Measurements from ENCODE around the gene SLC35F1. TPM values are rescaled to one million over a fixed set of nuclear protein-coding genes. Genes with fewer than 3 reads are reported as not detected.

Gene SLC35F1
- total and polyA plus RNA-seq, 9 of the 15 experiments (the other 6 are each of a cell fraction or from before 2014, with no cell fraction given), result 0.03 to 0.06 TPM; not detected in 7

- no peaks in the 10 kb centered on the region for H3K9me1 ChIP-seq (ENCODE audit: control insufficient read depth, insufficient read depth, low read length)
- ChIA-PET POLR2A (no interaction called here), CTCF (ENCODE audit: low intra/inter-chr PET ratio) (no interaction called here)
- intact Hi-C loops (cut with micrococcal nuclease), result no loop called here
- H3K79me2 ChIP-seq (ENCODE audit: control insufficient read depth, insufficient read depth, low read length), result no peaks in the 10 kb centered on the region
- no peak overlapping the region for H3K9ac ChIP-seq (ENCODE audit: insufficient read depth in 1 of 2, low read depth in 2 of 2, low read length in 2 of 2)
- H3K36me3 ChIP-seq (ENCODE audit: control insufficient read depth, insufficient read depth, low read length), result no peaks in the 10 kb centered on the region
- no TSS peak for BruUV-seq (replicated peaks)
- H3K4me2 ChIP-seq (ENCODE audit: insufficient read depth, low read length), result no peak overlapping the region
- no peaks in the 10 kb centered on the region for H3K9me3 ChIP-seq (replicated peaks; ENCODE audit: control insufficient read depth, insufficient read depth, low read depth, low read length)
- FAIRE-seq (no peak), DNase-seq (ENCODE audit: extremely low read depth in 1 of 4, low spot score in 3 of 4) (no peak), ATAC-seq (no peak)
- no peak overlapping the region for H3K4me3 ChIP-seq
- H2AFZ ChIP-seq (ENCODE audit: low read depth, low read length), result no peak overlapping the region
- no peaks in the 10 kb centered on the region for H3K27me3 ChIP-seq (ENCODE audit: control insufficient read depth in 2 of 2, insufficient read depth in 2 of 2, low read length in 2 of 2)
- peaks cover 0 to 12% of the 10 kb centered on the region in 2 experiments; a peak in 2 of 5 replicates for H3K4me1 ChIP-seq (replicated peaks in 1 of 2; ENCODE audit: control insufficient read depth in 2 of 2, insufficient read depth in 2 of 2, low read length in 2 of 2)
- WGBS (ENCODE audit: insufficient coverage, low coverage, missing lambda C conversion rate), result 14% methylated on average over 10 of the region's 14 CpGs
- no peak overlapping the region for H3K27ac ChIP-seq (ENCODE audit: extremely low read depth, low read depth, low read length)
- H4K20me1 ChIP-seq (replicated peaks; ENCODE audit: control insufficient read depth, insufficient read depth, low read length), result no peaks in the 10 kb centered on the region
- in situ Hi-C loops (cut with MboI), result no loop called here
- no peak for TF ChIP-seq YBX1 (IDR thresholded peaks at IDR 0.05)
- TF ChIP-seq NFIC (IDR thresholded peaks at IDR 0.05), result no peak
- TF ChIP-seq ZSCAN32 (CRISPR knock-in tag; IDR thresholded peaks at IDR 0.05), result no peak
- TF ChIP-seq HOMEZ (CRISPR knock-in tag; IDR thresholded peaks at IDR 0.05), result no peak
- no peak for TF ChIP-seq CXXC5 (CRISPR knock-in tag; IDR thresholded peaks at IDR 0.05)
- TF ChIP-seq MEF2A (IDR thresholded peaks at IDR 0.05; ENCODE audit: control insufficient read depth, low read depth, low read length), result no peak
- TF ChIP-seq, protein P1, sequence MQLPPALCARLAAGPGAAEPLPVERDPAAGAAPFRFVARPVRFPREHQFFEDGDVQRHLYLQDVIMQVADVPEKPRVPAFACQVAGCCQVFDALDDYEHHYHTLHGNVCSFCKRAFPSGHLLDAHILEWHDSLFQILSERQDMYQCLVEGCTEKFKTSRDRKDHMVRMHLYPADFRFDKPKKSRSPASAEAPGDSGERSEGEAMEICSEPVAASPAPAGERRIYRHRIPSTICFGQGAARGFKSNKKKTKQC (CRISPR knock-in tag; IDR thresholded peaks at IDR 0.05), result no peak
- TF ChIP-seq MBD2 (IDR thresholded peaks at IDR 0.05; ENCODE audit: borderline replicate concordance, low read depth), result no peak
- no peak for TF ChIP-seq GABPA (tag; conservative IDR thresholded peaks at IDR 0.05; ENCODE audit: low read depth)
- no peak for TF ChIP-seq E2F1 (CRISPR knock-in tag; IDR thresholded peaks at IDR 0.05)
- TF ChIP-seq HDGF (IDR thresholded peaks at IDR 0.05), result no peak
- TF ChIP-seq ZNF165 (CRISPR knock-in tag; IDR thresholded peaks at IDR 0.05; ENCODE audit: borderline replicate concordance), result no peak
- TF ChIP-seq RCOR1 (IDR thresholded peaks at IDR 0.05; ENCODE audit: borderline replicate concordance in 1 of 2, low read depth in 2 of 2, low read length in 2 of 2), result no peak
- no peak for TF ChIP-seq CCAR2 (IDR thresholded peaks at IDR 0.05; ENCODE audit: low read depth, low read length)
- TF ChIP-seq XRCC5 (IDR thresholded peaks at IDR 0.05; ENCODE audit: low read depth, low read length), result no peak
- no peak for TF ChIP-seq ZNF584 (CRISPR knock-in tag; IDR thresholded peaks at IDR 0.05; ENCODE audit: low read depth)
- no peak for TF ChIP-seq ZNF766 (CRISPR knock-in tag; conservative IDR thresholded peaks at IDR 0.05)
- no peak for TF ChIP-seq ZNF316 (IDR thresholded peaks at IDR 0.05)
These were observed 532 bp upstream of the SLC35F1 start for GRCh38 chr6:117906507-117906957.
